CD14-positive monocyte (primary cell): Measurements from ENCODE around the gene IRS2. TPM values are rescaled to one million over a fixed set of nuclear protein-coding genes. Genes with fewer than 3 reads are reported as not detected.

ENCODE experiments used
- DNase-seq, 3 donors: peaks; one replicate each; pipeline ENCODE4 v3.0.0-alpha.2; 2011 to 2022
- H2AFZ ChIP-seq: 2 replicates; pipeline ENCODE4 v1.6.0; 2012; ENCODE audit warnings: mild to moderate bottlenecking, low read depth, low read length, inconsistent platforms; ENCODE audit not compliant: insufficient read depth, poor library complexity, severe bottlenecking
- H3K27ac ChIP-seq, 2 donors: 1 replicate in 1 of 2; 2 replicates in 1 of 2; pipeline ENCODE4 v1.5.1; 2012 to 2013; ENCODE audit warnings: low read length in 2 of 2, control low read depth in 1 of 2, inconsistent platforms in 1 of 2, low read depth in 1 of 2, mild to moderate bottlenecking in 1 of 2
- H3K27me3 ChIP-seq, 2 donors: one replicate each; pipeline versions ENCODE4 v1.6.0 to v1.6.1; 2011 to 2013; ENCODE audit warnings: low read length in 2 of 2; ENCODE audit not compliant: control insufficient read depth in 2 of 2, insufficient read depth in 2 of 2
- H3K36me3 ChIP-seq, 2 donors: replicated peaks in 1 of 2; 1 replicate in 1 of 2; 2 replicates in 1 of 2; pipeline versions ENCODE4 v1.5.1 to v1.6.1; 2012 to 2013; ENCODE audit warnings: low read length in 2 of 2, control low read depth in 1 of 2, inconsistent platforms in 1 of 2, mild to moderate bottlenecking in 1 of 2; ENCODE audit not compliant: insufficient read depth in 2 of 2, control insufficient read depth in 1 of 2
- H3K4me1 ChIP-seq, 2 donors: 1 replicate in 1 of 2; 2 replicates in 1 of 2; pipeline versions ENCODE4 v1.5.1 to v1.6.1; 2012 to 2013; ENCODE audit warnings: low read length in 2 of 2, control low read depth in 1 of 2, inconsistent platforms in 1 of 2, mild to moderate bottlenecking in 1 of 2, moderate library complexity in 1 of 2; ENCODE audit not compliant: insufficient read depth in 2 of 2, control insufficient read depth in 1 of 2
- H3K4me2 ChIP-seq: replicated peaks from 2 replicates; pipeline ENCODE3; 2012; ENCODE audit warnings: low read length, moderate library complexity, mild to moderate bottlenecking; ENCODE audit not compliant: poor library complexity, severe bottlenecking; ENCODE audit errors: extremely low read depth
- H3K4me3 ChIP-seq, 3 experiments: fragments of 200-600 bp in 1 of 3; sonication (generic) in 1 of 3; replicated peaks in 1 of 3; 1 replicate in 2 of 3; 2 replicates in 1 of 3; pipeline ENCODE4 v1.5.1; 2011 to 2013; ENCODE audit warnings: low read length in 3 of 3, mild to moderate bottlenecking in 3 of 3, control low read depth in 2 of 3, low read depth in 2 of 3, inconsistent platforms in 1 of 3, moderate library complexity in 1 of 3
- H3K79me2 ChIP-seq: 2 replicates; pipeline ENCODE4 v1.6.0; 2012; ENCODE audit warnings: mild to moderate bottlenecking, control low read depth, inconsistent platforms, low read length, moderate library complexity; ENCODE audit not compliant: insufficient read depth
- H3K9ac ChIP-seq: 2 replicates; pipeline ENCODE4 v1.6.0; 2017; ENCODE audit warnings: low read length, mild to moderate bottlenecking; ENCODE audit not compliant: insufficient read depth, poor library complexity, severe bottlenecking
- H3K9me3 ChIP-seq, 2 donors: replicated peaks in 1 of 2; 1 replicate in 1 of 2; 2 replicates in 1 of 2; pipeline versions ENCODE4 v1.5.1 to v1.6.1; 2012 to 2013; ENCODE audit warnings: low read length in 2 of 2, control low read depth in 1 of 2; ENCODE audit not compliant: control insufficient read depth in 1 of 2, insufficient read depth in 1 of 2
- H4K20me1 ChIP-seq: 2 replicates; pipeline ENCODE4 v1.6.0; 2012; ENCODE audit warnings: mild to moderate bottlenecking, low read length, control low read depth, moderate library complexity; ENCODE audit not compliant: insufficient read depth
- H3K27ac Mint-ChIP-seq, 7 donors: one replicate each; pipeline ENCODE4 v1.8.0; 2020; ENCODE audit warnings: mild to moderate bottlenecking in 7 of 7, mixed read lengths in 7 of 7, moderate library complexity in 6 of 7, inconsistent platforms in 2 of 7
- H3K27me3 Mint-ChIP-seq, 3 donors: one replicate each; pipeline ENCODE4 v1.8.0; 2021 to 2022; ENCODE audit warnings: low read depth in 3 of 3, mild to moderate bottlenecking in 3 of 3, mixed read lengths in 3 of 3, moderate library complexity in 3 of 3, inconsistent platforms in 1 of 3
- H3K36me3 Mint-ChIP-seq, 2 donors: one replicate each; pipeline ENCODE4 v1.8.0; 2020; ENCODE audit warnings: mixed read lengths in 2 of 2, inconsistent platforms in 1 of 2, mild to moderate bottlenecking in 1 of 2
- H3K4me1 Mint-ChIP-seq: one replicate; pipeline ENCODE4 v1.8.0; 2020; ENCODE audit warnings: mild to moderate bottlenecking, mixed read lengths
- H3K4me3 Mint-ChIP-seq, 2 donors: one replicate each; pipeline ENCODE4 v1.8.0; 2020; ENCODE audit warnings: mild to moderate bottlenecking in 2 of 2, mixed read lengths in 2 of 2, moderate library complexity in 1 of 2
- H3K9me3 Mint-ChIP-seq, 7 donors: one replicate each; pipeline ENCODE4 v1.8.0; 2020 to 2022; ENCODE audit warnings: mixed read lengths in 7 of 7, mild to moderate bottlenecking in 6 of 7, moderate library complexity in 6 of 7, inconsistent platforms in 2 of 7
- WGBS: methylation state at CpG from one replicate; pipeline ENCODE4 v1.1.5; 2013; ENCODE audit warnings: missing lambda C conversion rate; ENCODE audit not compliant: insufficient coverage; 5-methylcytosine and 5-hydroxymethylcytosine counted together
- intact Hi-C, 2 donors: fragments of 100-400 bp; cut with micrococcal nuclease; formaldehyde crosslinking; loops; one replicate each; pipeline versions ENCODE4 v1.15.0 to v1.15.1; 2023
- polyA plus RNA-seq, 3 donors: library from polyadenylated mRNA; depleted of rRNA in 1 of 3; unstranded in 2 of 3; stranded (reverse) in 1 of 3; fragments of 300-500 nt in 2 of 3; fragments of >200 nt in 1 of 3; fragmentation: Illumina TruSeq in 2 of 3; gene quantifications; 1 replicate in 2 of 3; 2 replicates in 1 of 3; pipeline ENCODE4 v1.2.3, GENCODE V29; 2012 to 2021
- TF ChIP-seq, protein P1 (sequence below): fragments of 200-600 bp; IDR thresholded peaks from one replicate; pipeline ENCODE4 v1.8.0; 2022; ENCODE audit warnings: antibody characterized with exemption, mild to moderate bottlenecking

The IRS2 gene
- polyA plus RNA-seq, 3 donors: 2.4 to 27.1 (median 3.5) TPM

DNA sequence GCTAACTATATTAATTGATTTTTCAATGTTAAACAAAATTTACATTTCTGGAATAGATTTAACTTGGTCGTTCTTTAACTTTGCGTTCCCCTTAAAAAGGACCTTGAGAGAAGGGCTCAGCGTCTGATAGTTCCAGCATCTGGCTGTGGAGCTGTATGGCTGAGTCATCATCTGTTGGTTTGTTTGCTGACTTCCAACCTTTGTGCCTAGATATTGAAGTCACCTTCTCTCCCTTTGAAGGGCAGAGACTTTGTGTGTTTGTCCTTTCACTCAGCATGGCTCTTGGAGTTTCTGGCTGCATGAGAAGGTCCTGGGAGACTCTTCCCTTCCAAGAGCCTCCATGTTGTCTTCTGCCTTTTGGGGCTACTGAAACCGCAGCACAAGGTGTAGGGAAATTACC lies 16.6 kb upstream of the IRS2 start:
- DNase-seq: no peak
- Histone ChIP-seq H3K4me3 (no peak overlapping the region), H2AFZ (no peak overlapping the region), H4K20me1 (no peaks in the 10 kb centered on the region), H3K27ac (no peak overlapping the region), H3K79me2 (no peaks in the 10 kb centered on the region), H3K9me3 (no peaks in the 10 kb centered on the region), H3K4me2 (no peak overlapping the region), H3K36me3 (no peaks in the 10 kb centered on the region), H3K4me1 (no peaks in the 10 kb centered on the region), H3K9ac (no peak overlapping the region), H3K27me3 (peaks cover 11 to 12% of the 10 kb centered on the region in 2 donors)
- WGBS: 100% methylated on average over 1 of the region's 4 CpGs
- TF ChIP-seq, protein P1, sequence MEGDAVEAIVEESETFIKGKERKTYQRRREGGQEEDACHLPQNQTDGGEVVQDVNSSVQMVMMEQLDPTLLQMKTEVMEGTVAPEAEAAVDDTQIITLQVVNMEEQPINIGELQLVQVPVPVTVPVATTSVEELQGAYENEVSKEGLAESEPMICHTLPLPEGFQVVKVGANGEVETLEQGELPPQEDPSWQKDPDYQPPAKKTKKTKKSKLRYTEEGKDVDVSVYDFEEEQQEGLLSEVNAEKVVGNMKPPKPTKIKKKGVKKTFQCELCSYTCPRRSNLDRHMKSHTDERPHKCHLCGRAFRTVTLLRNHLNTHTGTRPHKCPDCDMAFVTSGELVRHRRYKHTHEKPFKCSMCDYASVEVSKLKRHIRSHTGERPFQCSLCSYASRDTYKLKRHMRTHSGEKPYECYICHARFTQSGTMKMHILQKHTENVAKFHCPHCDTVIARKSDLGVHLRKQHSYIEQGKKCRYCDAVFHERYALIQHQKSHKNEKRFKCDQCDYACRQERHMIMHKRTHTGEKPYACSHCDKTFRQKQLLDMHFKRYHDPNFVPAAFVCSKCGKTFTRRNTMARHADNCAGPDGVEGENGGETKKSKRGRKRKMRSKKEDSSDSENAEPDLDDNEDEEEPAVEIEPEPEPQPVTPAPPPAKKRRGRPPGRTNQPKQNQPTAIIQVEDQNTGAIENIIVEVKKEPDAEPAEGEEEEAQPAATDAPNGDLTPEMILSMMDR: no peak
- H3K36me3 Mint-ChIP-seq: no peaks in the 10 kb centered on the region
- no peak overlapping the region for H3K27ac Mint-ChIP-seq
- H3K4me1 Mint-ChIP-seq: no peaks in the 10 kb centered on the region
- peaks cover 3 to 24% (median 10%) of the 10 kb centered on the region in 3 donors for H3K27me3 Mint-ChIP-seq
- no peak overlapping the region for H3K4me3 Mint-ChIP-seq
- peaks cover 0 to 4% (median 0%) of the 10 kb centered on the region in 7 donors for H3K9me3 Mint-ChIP-seq
- intact Hi-C loops: no loop called here

DNA sequence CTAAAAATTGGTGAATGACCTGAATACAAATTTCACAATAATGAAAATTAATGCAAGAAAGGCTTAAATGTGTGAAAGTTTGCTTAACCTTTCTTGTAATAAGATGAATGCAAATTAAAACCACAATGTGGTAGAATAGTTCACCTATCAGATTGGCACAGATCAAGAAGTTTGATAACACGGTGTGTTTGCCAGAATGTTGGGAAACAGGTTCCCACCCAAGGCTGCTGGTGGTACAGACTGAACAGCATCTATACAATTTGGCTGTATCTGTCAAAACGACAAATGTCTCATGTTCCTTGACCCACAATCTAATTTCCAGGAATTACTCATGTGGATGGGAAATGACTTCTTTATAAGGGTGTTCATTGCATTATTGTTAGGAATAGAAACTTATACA lies 8.6 kb upstream of the IRS2 start:
- Histone ChIP-seq H3K27ac (no peak overlapping the region), H3K4me2 (no peak overlapping the region), H2AFZ (no peak overlapping the region), H3K36me3 (no peaks in the 10 kb centered on the region), H3K4me1 (peaks cover 6 to 22% of the 10 kb centered on the region in 2 donors), H3K9me3 (no peaks in the 10 kb centered on the region), H4K20me1 (no peaks in the 10 kb centered on the region), H3K27me3 (peaks cover 8 to 18% of the 10 kb centered on the region in 2 donors), H3K79me2 (no peaks in the 10 kb centered on the region), H3K9ac (no peak overlapping the region), H3K4me3 (no peak overlapping the region)
- intact Hi-C loops: loop anchor here in 1 of 2 donors (10.0 kb wide), 1 partner anchor 830 kb away; no protein-coding TSS in a partner anchor
- Mint-ChIP-seq H3K4me1 (peaks cover 20% of the 10 kb centered on the region), H3K4me3 (no peak overlapping the region), H3K27ac (no peak overlapping the region), H3K27me3 (peaks cover 12 to 22% (median 12%) of the 10 kb centered on the region in 3 donors), H3K9me3 (no peaks in the 10 kb centered on the region), H3K36me3 (no peaks in the 10 kb centered on the region)
- no peak for DNase-seq
- 0% methylated on average over 1 of the region's 2 CpGs for WGBS
- TF ChIP-seq, protein P1: no peak
